Retinal pigment epithelial cell (primary cell): ENCODE measurements around the gene FCMR.
A peak's percentile ranks its signal among the peaks of the same experiment; 100 is the strongest.

ENCODE experiments used
- DNase-seq: peaks from one replicate; pipeline ENCODE4 v3.0.0-alpha.2; 2010; ENCODE audit warnings: low read depth
- H3K4me3 ChIP-seq: 2 replicates; pipeline ENCODE4 v1.5.1; 2011; ENCODE audit warnings: mild to moderate bottlenecking, low read length, control low read depth, moderate library complexity
- TF ChIP-seq, protein P1 (sequence below): conservative IDR thresholded peaks from 2 replicates; pipeline ENCODE4 v1.5.1; 2011; ENCODE audit warnings: low read depth, low read length, control low read depth, inconsistent platforms

FCMR gene

DNA sequence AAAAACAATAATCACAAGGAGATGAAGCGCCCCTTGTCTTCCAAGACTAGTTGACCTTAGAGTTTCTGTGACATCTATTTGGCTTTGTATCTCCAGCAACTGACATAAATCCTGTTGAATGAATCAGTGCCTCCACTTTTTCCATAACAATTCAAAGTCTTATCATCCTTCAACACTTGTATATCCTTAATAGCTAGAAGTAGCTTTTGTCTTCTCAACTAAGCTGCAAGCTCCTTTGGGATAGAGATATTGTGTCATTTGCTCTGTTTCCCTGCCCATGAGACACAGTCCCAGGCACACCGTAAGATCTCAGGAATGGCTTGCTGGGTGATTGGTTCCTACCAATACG, 18.8 kb upstream of the FCMR start:
- no peak overlapping the region for H3K4me3 ChIP-seq
- no peak for DNase-seq
- TF ChIP-seq, protein P1, sequence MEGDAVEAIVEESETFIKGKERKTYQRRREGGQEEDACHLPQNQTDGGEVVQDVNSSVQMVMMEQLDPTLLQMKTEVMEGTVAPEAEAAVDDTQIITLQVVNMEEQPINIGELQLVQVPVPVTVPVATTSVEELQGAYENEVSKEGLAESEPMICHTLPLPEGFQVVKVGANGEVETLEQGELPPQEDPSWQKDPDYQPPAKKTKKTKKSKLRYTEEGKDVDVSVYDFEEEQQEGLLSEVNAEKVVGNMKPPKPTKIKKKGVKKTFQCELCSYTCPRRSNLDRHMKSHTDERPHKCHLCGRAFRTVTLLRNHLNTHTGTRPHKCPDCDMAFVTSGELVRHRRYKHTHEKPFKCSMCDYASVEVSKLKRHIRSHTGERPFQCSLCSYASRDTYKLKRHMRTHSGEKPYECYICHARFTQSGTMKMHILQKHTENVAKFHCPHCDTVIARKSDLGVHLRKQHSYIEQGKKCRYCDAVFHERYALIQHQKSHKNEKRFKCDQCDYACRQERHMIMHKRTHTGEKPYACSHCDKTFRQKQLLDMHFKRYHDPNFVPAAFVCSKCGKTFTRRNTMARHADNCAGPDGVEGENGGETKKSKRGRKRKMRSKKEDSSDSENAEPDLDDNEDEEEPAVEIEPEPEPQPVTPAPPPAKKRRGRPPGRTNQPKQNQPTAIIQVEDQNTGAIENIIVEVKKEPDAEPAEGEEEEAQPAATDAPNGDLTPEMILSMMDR = no peak

DNA sequence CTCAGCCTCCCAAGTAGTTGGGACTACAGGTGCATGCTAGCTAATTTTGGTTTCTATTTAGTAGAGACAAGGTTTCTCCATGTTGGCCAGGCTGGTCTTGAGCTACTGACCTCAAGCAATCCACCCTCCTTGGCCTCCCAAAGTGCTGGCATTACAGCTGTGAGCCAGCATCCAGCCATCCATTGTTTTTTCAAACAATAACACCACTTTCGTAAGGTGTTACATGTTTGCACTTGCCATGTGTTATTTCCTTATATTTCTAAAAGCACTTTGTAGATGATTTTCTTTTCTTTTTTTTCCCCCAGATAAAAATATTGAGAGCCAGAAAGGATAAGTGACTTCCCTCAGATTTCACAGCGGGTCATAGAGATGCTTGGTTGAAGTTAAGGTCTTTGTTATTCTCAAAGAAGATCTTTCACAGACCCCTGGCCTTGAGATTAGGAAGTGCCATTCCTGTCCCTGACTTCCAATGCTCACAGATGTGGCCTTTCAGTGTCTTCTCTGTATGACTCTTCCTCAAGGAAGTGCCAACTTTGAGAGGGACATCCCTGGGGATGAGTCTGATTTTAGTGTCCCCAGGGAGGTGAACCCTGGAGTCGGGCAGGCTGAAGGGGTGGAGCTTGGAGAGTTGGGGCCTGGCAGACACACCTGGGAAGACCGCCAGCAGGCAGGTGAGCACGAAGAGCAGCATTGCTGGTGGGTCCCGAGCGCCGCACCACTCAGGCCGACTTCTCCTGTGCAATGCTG, 18.3 kb upstream of the FCMR start:
- H3K4me3 ChIP-seq = no peak overlapping the region
- TF ChIP-seq, protein P1 = no peak
- no peak for DNase-seq

DNA sequence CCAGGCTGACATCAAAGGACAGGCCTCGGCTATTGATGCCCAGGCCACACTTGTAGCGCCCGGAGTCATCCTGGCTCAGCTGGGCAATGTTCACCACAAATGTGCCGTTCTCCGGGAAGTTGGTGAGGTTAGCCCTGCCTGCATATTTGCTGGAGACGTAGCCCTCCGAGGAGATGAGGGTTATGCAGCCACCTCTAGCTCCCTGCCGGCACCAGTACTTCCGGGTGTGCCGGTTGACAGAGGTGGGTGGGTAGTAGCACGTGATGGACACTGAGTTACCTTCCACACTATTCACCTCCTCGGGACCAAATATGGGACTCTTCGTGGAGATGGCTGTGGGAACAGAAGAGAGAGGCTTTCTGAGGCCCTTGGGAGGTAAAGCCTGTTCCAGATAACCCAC, 17.4 kb upstream of the FCMR start:
- no peak overlapping the region for H3K4me3 ChIP-seq
- TF ChIP-seq, protein P1 = no peak

DNA sequence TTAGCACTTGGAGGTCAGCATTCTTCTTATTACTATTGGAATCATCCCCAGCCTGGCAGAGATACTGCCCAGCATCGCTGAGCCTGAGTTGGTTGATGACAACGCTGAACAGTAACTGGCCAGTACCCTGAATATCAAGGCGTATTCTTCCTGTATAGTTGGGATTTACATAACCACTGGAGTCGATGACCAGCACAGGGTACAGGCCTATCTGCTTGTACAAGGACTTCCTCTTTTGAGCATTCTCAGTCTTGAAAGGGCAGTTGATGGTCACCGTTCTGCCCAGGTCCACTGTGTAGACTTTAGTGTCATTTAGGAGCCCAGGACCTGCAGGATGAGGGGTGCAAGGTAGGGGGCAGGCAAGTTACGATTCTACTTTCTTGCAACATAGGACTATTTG, 15.7 kb upstream of the FCMR start:
- TF ChIP-seq, protein P1 = no peak
- H3K4me3 ChIP-seq = no peak overlapping the region
- no peak for DNase-seq

More for the DNA sequence above, 17.4 kb upstream of the FCMR start:
- no peak for DNase-seq

DNA sequence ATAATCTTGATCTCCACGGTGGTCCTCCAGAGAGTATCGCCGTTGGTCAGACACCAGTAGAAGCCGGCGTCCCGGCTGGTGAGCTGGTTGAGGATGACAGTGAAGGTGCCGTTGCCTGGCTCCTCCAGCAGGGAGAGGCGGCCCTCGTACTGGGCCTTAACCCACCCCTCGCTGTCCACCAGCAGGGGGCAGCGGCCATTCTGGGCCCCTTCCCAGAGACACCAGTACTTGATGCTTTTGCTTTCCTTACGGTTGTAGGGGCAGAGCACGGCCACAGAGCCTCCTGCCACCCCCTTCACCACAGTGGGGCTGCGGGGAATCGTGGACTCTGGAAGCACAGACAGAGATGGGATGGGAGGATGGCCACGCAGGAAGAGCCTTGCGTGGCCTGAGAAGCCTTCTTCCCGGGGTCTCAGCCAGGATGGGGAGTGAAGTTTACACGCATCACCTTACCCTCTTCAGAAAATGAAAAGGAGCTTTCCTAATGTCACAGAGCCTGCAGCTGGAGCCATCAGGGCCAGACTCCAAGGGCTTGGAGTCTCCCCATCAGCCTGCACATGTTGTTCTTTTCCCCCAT, 13.8 kb upstream of the FCMR start:
- no peak for DNase-seq
- H3K4me3 ChIP-seq = no peak overlapping the region
- TF ChIP-seq, protein P1 = peak; percentile 65

DNA sequence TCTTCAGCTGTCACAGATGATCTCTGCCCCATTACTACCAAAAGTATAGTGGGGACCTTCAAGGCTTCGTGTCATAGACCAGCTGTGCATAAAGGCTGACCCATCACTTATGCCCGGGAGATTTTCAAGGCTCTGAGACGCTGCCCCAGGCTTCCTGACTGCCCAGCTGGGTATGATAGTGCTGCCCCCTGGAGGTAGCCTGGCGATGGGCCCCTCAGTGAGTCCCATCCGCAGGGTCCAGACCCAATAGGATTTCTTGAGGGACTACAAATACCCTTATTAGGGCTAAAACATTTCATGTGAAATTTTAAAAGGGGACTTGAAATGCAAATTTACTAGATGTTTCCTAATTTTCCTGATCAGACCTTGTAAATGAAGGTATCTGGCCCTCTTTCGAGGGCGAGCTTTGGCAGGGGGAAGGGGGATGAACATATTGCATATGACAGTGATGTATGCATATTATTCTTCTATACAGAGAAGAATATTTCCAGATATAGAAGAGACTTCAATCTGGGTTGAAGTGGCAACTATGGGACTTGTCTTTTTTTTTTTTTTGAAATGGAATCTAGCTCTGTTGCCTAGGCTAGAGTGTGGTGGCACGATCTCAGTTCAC, 11.7 kb upstream of the FCMR start:
- TF ChIP-seq, protein P1 = peak; percentile 66

DNA sequence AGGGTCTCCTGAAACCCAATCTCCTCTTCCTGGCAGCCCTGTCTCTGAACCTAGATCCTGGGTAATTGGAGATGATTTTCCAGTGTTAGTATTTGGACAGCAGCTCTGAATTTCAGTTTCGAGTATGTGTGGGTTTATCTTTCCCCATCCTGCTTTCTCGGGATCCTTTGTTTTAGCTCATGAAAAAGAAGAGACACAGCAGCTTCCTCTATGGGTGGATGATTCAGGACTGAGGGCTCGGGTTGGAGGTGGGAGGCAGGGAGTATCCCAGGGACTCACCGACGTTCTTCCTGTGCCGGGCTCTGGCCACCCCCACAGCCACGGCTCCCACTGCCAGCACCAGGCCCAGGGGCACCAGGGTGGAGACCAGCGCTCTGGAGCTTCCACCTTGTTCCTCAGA, 10.4 kb upstream of the FCMR start:
- TF ChIP-seq, protein P1 = no peak
- no peak overlapping the region for H3K4me3 ChIP-seq
- no peak for DNase-seq

More for the DNA sequence above, 11.7 kb upstream of the FCMR start:
- no peak overlapping the region for H3K4me3 ChIP-seq
- no peak for DNase-seq
